ENCODE measurements around the gene SNTG2. TPM values are rescaled to one million over a fixed set of nuclear protein-coding genes. Genes with fewer than 3 reads are reported as not detected.

SNTG2 gene
- total RNA-seq, 1 donor from 2014 or later: 23.2 TPM

DNA sequence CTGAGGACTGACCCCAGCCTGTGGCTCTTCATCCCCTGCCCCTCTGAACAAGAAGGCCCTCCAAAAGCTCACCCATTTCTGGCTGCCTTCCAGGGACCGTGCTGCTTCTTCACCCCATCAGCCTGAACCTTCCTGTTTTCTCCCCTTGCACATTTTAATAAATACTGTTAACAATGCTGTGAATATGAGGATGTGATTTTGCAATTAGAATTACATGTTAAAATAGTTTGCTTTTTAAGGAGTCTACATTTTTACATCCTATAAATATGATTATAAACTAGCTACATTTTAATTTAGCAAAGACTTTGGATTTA, 4.0 kb downstream of the SNTG2 start:
- H3K27me3 Mint-ChIP-seq (ENCODE audit: unreplicated experiment): peaks cover 3% of the 10 kb centered on the region
- no peaks in the 10 kb centered on the region for H3K36me3 Mint-ChIP-seq (ENCODE audit: low read depth, unreplicated experiment)
- TF ChIP-seq, protein P1, sequence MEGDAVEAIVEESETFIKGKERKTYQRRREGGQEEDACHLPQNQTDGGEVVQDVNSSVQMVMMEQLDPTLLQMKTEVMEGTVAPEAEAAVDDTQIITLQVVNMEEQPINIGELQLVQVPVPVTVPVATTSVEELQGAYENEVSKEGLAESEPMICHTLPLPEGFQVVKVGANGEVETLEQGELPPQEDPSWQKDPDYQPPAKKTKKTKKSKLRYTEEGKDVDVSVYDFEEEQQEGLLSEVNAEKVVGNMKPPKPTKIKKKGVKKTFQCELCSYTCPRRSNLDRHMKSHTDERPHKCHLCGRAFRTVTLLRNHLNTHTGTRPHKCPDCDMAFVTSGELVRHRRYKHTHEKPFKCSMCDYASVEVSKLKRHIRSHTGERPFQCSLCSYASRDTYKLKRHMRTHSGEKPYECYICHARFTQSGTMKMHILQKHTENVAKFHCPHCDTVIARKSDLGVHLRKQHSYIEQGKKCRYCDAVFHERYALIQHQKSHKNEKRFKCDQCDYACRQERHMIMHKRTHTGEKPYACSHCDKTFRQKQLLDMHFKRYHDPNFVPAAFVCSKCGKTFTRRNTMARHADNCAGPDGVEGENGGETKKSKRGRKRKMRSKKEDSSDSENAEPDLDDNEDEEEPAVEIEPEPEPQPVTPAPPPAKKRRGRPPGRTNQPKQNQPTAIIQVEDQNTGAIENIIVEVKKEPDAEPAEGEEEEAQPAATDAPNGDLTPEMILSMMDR (IDR thresholded peaks at IDR 0.05; ENCODE audit: unreplicated experiment): no peak
- H3K4me1 Mint-ChIP-seq (ENCODE audit: unreplicated experiment): peaks cover 18% of the 10 kb centered on the region
- no peaks in the 10 kb centered on the region for H3K9me3 Mint-ChIP-seq (ENCODE audit: unreplicated experiment)
- no peak overlapping the region for H3K27ac Mint-ChIP-seq (ENCODE audit: unreplicated experiment)
- H3K4me3 Mint-ChIP-seq (ENCODE audit: unreplicated experiment): no peak overlapping the region
- no peak for DNase-seq (ENCODE audit: low spot score)

GRCh38 chr2:955829-956731, 5.4 kb downstream of the SNTG2 start:
- Mint-ChIP-seq H3K9me3 (ENCODE audit: unreplicated experiment) (no peaks in the 10 kb centered on the region), H3K36me3 (ENCODE audit: low read depth, unreplicated experiment) (no peaks in the 10 kb centered on the region), H3K4me1 (ENCODE audit: unreplicated experiment) (peaks cover 17% of the 10 kb centered on the region), H3K4me3 (ENCODE audit: unreplicated experiment) (no peak overlapping the region), H3K27ac (ENCODE audit: unreplicated experiment) (no peak overlapping the region), H3K27me3 (ENCODE audit: unreplicated experiment) (peaks cover 3% of the 10 kb centered on the region)
- DNase-seq (ENCODE audit: low spot score): no peak
- TF ChIP-seq, protein P1 (IDR thresholded peaks at IDR 0.05; ENCODE audit: unreplicated experiment): no peak

- Mint-ChIP-seq H3K4me3 (ENCODE audit: unreplicated experiment) (no peak overlapping the region), H3K4me1 (ENCODE audit: unreplicated experiment) (peaks cover 17% of the 10 kb centered on the region), H3K9me3 (ENCODE audit: unreplicated experiment) (no peaks in the 10 kb centered on the region), H3K27ac (ENCODE audit: unreplicated experiment) (no peak overlapping the region), H3K27me3 (ENCODE audit: unreplicated experiment) (peaks cover 2% of the 10 kb centered on the region), H3K36me3 (ENCODE audit: low read depth, unreplicated experiment) (no peaks in the 10 kb centered on the region)
- TF ChIP-seq, protein P1 (IDR thresholded peaks at IDR 0.05; ENCODE audit: unreplicated experiment): no peak
- no peak for DNase-seq (ENCODE audit: low spot score)
These were observed 8.8 kb downstream of the SNTG2 start for GRCh38 chr2:959457-959856.

- Mint-ChIP-seq H3K27me3 (ENCODE audit: unreplicated experiment) (peaks cover 2% of the 10 kb centered on the region), H3K4me1 (ENCODE audit: unreplicated experiment) (peaks cover 17% of the 10 kb centered on the region), H3K9me3 (ENCODE audit: unreplicated experiment) (no peaks in the 10 kb centered on the region), H3K36me3 (ENCODE audit: low read depth, unreplicated experiment) (no peaks in the 10 kb centered on the region), H3K4me3 (ENCODE audit: unreplicated experiment) (no peak overlapping the region), H3K27ac (ENCODE audit: unreplicated experiment) (no peak overlapping the region)
- TF ChIP-seq, protein P1 (IDR thresholded peaks at IDR 0.05; ENCODE audit: unreplicated experiment): no peak
- no peak for DNase-seq (ENCODE audit: low spot score)
These were observed 9.6 kb downstream of the SNTG2 start for GRCh38 chr2:960061-960736.

GRCh38 chr2:961786-962185, 11.1 kb downstream of the SNTG2 start:
- H3K27me3 Mint-ChIP-seq (ENCODE audit: unreplicated experiment): peaks cover 6% of the 10 kb centered on the region
- H3K4me1 Mint-ChIP-seq (ENCODE audit: unreplicated experiment): peaks cover 19% of the 10 kb centered on the region
- TF ChIP-seq, protein P1 (IDR thresholded peaks at IDR 0.05; ENCODE audit: unreplicated experiment): no peak

More at GRCh38 chr2:961786-962185, 11.1 kb downstream of the SNTG2 start:
- Mint-ChIP-seq H3K4me3 (ENCODE audit: unreplicated experiment) (no peak overlapping the region), H3K27ac (ENCODE audit: unreplicated experiment) (no peak overlapping the region), H3K9me3 (ENCODE audit: unreplicated experiment) (no peaks in the 10 kb centered on the region), H3K36me3 (ENCODE audit: low read depth, unreplicated experiment) (peaks cover 4% of the 10 kb centered on the region)
- DNase-seq (ENCODE audit: low spot score): no peak

All from endothelial cell (in vitro differentiated cells).